MM.1S (cell line): Measurements from ENCODE around the gene TSPAN6.
A peak's percentile ranks its signal among the peaks of the same experiment; 100 is the strongest.

Experiments
- DNase-seq: peaks from one replicate; pipeline ENCODE4 v3.0.0-alpha.2; 2015
- H2AFZ ChIP-seq: fragments of 300-600 bp; sonication (generic); 2 replicates; pipeline ENCODE4 v1.6.0; 2016; ENCODE audit warnings: antibody characterized with exemption, low read length
- H3F3A ChIP-seq: fragments of 300-600 bp; sonication (generic); 2 replicates; pipeline ENCODE4 v1.6.1; 2016; ENCODE audit warnings: mild to moderate bottlenecking, antibody characterized with exemption, low read length, moderate library complexity, mixed read lengths; ENCODE audit not compliant: insufficient read depth
- H3K27ac ChIP-seq: fragments of 300-600 bp; sonication (generic); 2 replicates; pipeline ENCODE4 v1.5.1; 2016; ENCODE audit warnings: mild to moderate bottlenecking, low read length
- H3K27me3 ChIP-seq: fragments of 300-600 bp; sonication (generic); replicated peaks from 2 replicates; pipeline ENCODE4 v1.6.0; 2016; ENCODE audit warnings: low read length; ENCODE audit not compliant: insufficient read depth
- H3K36me3 ChIP-seq: fragments of 300-600 bp; sonication (generic); replicated peaks from 2 replicates; pipeline ENCODE4 v1.6.1; 2016; ENCODE audit warnings: mild to moderate bottlenecking, low read length, mixed read lengths; ENCODE audit not compliant: insufficient read depth
- H3K4me1 ChIP-seq: fragments of 300-600 bp; sonication (generic); 2 replicates; pipeline ENCODE4 v1.6.1; 2016; ENCODE audit warnings: low read length, mixed read lengths
- H3K4me2 ChIP-seq: fragments of 300-600 bp; sonication (generic); 2 replicates; pipeline ENCODE4 v1.6.0; 2016; ENCODE audit warnings: low read depth, low read length
- H3K4me3 ChIP-seq: fragments of 300-600 bp; sonication (generic); 2 replicates; pipeline ENCODE4 v1.5.1; 2016; ENCODE audit warnings: low read length, mixed read lengths
- H3K79me2 ChIP-seq: fragments of 300-600 bp; sonication (generic); 2 replicates; pipeline ENCODE4 v1.6.1; 2016; ENCODE audit warnings: mixed run types, low read length, mixed read lengths
- H3K9ac ChIP-seq: fragments of 300-600 bp; sonication (generic); 2 replicates; pipeline ENCODE4 v1.6.1; 2016; ENCODE audit warnings: low read length, mixed read lengths
- H3K9me2 ChIP-seq: fragments of 300-600 bp; sonication (generic); replicated peaks from 2 replicates; pipeline ENCODE4 v1.6.1; 2016; ENCODE audit warnings: mild to moderate bottlenecking, low read length, mixed read lengths; ENCODE audit not compliant: insufficient read depth
- H3K9me3 ChIP-seq: fragments of 300-600 bp; sonication (generic); replicated peaks from 2 replicates; pipeline ENCODE4 v1.6.1; 2016; ENCODE audit warnings: mild to moderate bottlenecking, low read length, mixed read lengths; ENCODE audit not compliant: insufficient read depth
- H4K20me1 ChIP-seq: fragments of 300-600 bp; sonication (generic); 2 replicates; pipeline ENCODE4 v1.6.1; 2016; ENCODE audit warnings: mild to moderate bottlenecking, low read length, moderate library complexity, mixed read lengths; ENCODE audit not compliant: insufficient read depth
- CTCF ChIP-seq: fragments of 300-600 bp; sonication (generic); IDR thresholded peaks from 2 replicates; pipeline ENCODE4 v1.5.1; 2016; ENCODE audit warnings: antibody characterized with exemption, low read length, mixed read lengths
- EZH2 ChIP-seq: fragments of 300-600 bp; sonication (generic); optimal IDR thresholded peaks from 2 replicates; pipeline ENCODE3; 2017; ENCODE audit warnings: low read depth, mild to moderate bottlenecking, antibody characterized with exemption, low read length, mixed read lengths
- EZH2phosphoT487 ChIP-seq: fragments of 300-600 bp; sonication (generic); IDR thresholded peaks from 2 replicates; pipeline ENCODE4 v1.6.1; 2018; ENCODE audit warnings: antibody characterized with exemption, low read length

TSPAN6 gene

GRCh38 chrX:100600758-100601157 is 35.8 kb downstream of the TSPAN6 start:
- Histone ChIP-seq H3K9me2 (no peaks in the 10 kb centered on the region), H3F3A (no peaks in the 10 kb centered on the region), H3K36me3 (no peaks in the 10 kb centered on the region), H3K9ac (no peak overlapping the region), H3K27ac (no peak overlapping the region), H2AFZ (no peak overlapping the region), H3K4me3 (no peak overlapping the region), H3K4me2 (peak overlapping the region; percentile 46), H3K9me3 (no peaks in the 10 kb centered on the region), H4K20me1 (no peaks in the 10 kb centered on the region), H3K27me3 (no peaks in the 10 kb centered on the region), H3K4me1 (peaks cover 11% of the 10 kb centered on the region), H3K79me2 (no peaks in the 10 kb centered on the region)
- TF ChIP-seq EZH2phosphoT487 (no peak), CTCF (no peak), EZH2 (no peak)
- DNase-seq, result peak; percentile 67

DNA sequence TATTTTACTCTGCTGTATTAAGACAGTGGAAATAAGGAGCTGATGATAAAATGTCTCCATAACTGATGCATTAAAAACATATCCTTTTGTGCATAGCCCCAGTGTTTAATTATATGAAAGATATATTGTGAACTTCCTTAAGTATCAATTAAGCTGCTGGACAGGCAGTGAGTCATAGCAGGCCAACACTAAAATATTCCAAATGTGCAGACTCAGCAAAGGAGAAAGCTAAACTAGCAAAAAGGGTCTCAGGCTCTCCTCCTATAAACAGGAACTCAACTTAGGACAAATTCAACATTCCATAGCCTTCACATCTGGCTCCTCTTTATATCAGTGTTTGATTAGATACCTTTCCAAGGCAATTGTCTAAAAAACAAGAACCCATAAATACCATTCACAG is 36.3 kb downstream of the TSPAN6 start:
- no peaks in the 10 kb centered on the region for H4K20me1 ChIP-seq
- H3K9me2 ChIP-seq, result no peaks in the 10 kb centered on the region
- no peak overlapping the region for H2AFZ ChIP-seq
- no peaks in the 10 kb centered on the region for H3K27me3 ChIP-seq
- peak overlapping the region; percentile 46 for H3K4me2 ChIP-seq
- H3K27ac ChIP-seq, result no peak overlapping the region
- no peaks in the 10 kb centered on the region for H3K9me3 ChIP-seq
- no peaks in the 10 kb centered on the region for H3F3A ChIP-seq
- H3K4me1 ChIP-seq, result peaks cover 11% of the 10 kb centered on the region
- no peak overlapping the region for H3K4me3 ChIP-seq
- no peak overlapping the region for H3K9ac ChIP-seq
- DNase-seq, result no peak
- no peaks in the 10 kb centered on the region for H3K36me3 ChIP-seq
- no peaks in the 10 kb centered on the region for H3K79me2 ChIP-seq
- TF ChIP-seq EZH2 (no peak), EZH2phosphoT487 (no peak), CTCF (no peak)

DNA sequence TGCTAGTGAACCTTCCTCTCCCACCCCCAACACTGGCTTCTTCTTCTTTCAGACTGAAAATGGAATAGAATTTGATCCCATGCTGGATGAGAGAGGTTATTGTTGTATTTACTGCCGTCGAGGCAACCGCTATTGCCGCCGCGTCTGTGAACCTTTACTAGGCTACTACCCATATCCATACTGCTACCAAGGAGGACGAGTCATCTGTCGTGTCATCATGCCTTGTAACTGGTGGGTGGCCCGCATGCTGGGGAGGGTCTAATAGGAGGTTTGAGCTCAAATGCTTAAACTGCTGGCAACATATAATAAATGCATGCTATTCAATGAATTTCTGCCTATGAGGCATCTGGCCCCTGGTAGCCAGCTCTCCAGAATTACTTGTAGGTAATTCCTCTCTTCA is 37.1 kb downstream of the TSPAN6 start:
- no peaks in the 10 kb centered on the region for H3F3A ChIP-seq
- DNase-seq, result no peak
- TF ChIP-seq EZH2, result no peak
- no peak for TF ChIP-seq CTCF
- no peak for TF ChIP-seq EZH2phosphoT487
- no peaks in the 10 kb centered on the region for H3K79me2 ChIP-seq
- no peaks in the 10 kb centered on the region for H4K20me1 ChIP-seq
- no peak overlapping the region for H3K4me3 ChIP-seq
- no peaks in the 10 kb centered on the region for H3K27me3 ChIP-seq
- no peak overlapping the region for H3K27ac ChIP-seq
- H3K4me2 ChIP-seq, result no peak overlapping the region
- H3K4me1 ChIP-seq, result peaks cover 11% of the 10 kb centered on the region
- H3K9ac ChIP-seq, result no peak overlapping the region
- no peaks in the 10 kb centered on the region for H3K9me2 ChIP-seq
- H2AFZ ChIP-seq, result no peak overlapping the region
- H3K36me3 ChIP-seq, result no peaks in the 10 kb centered on the region
- H3K9me3 ChIP-seq, result no peaks in the 10 kb centered on the region

DNA sequence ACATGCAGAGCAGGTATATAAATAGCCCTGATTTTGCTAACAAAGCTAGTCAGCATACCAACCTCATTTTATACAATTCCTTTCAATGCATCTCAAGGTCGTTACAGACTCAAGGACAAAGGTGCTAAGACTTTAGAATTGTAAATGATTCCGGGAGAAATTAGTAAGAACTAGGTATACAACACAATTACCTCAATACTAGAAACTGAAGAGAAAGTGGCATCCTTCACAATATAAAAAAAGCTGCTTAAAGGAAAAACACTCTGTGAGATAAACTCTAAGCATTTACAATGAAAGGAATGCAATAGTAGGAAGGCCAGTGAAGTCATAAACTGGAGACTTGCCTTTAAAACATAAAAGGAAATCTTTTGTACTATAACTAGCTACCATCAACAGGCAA is 40.0 kb downstream of the TSPAN6 start:
- Histone ChIP-seq H3K9me2 (no peaks in the 10 kb centered on the region), H2AFZ (no peak overlapping the region), H3K9me3 (no peaks in the 10 kb centered on the region), H3K27ac (no peak overlapping the region), H3K79me2 (no peaks in the 10 kb centered on the region), H3K4me2 (no peak overlapping the region), H3K4me3 (no peak overlapping the region), H3K4me1 (peaks cover 11% of the 10 kb centered on the region), H3K27me3 (no peaks in the 10 kb centered on the region), H4K20me1 (no peaks in the 10 kb centered on the region), H3K36me3 (no peaks in the 10 kb centered on the region), H3F3A (no peaks in the 10 kb centered on the region), H3K9ac (no peak overlapping the region)
- TF ChIP-seq EZH2phosphoT487, result no peak
- TF ChIP-seq CTCF, result no peak
- no peak for TF ChIP-seq EZH2
- no peak for DNase-seq
